K562 (cell line): ENCODE data around the gene GGT6.

ENCODE experiments used
- MCM3 ChIP-seq: fragments of 450-650 bp; IDR thresholded peaks from 2 replicates; pipeline ENCODE4 v1.6.1; 2016
- MTA2 ChIP-seq: fragments of 450-650 bp; IDR thresholded peaks from 2 replicates; pipeline ENCODE4 v1.6.1; 2016; ENCODE audit warnings: low read depth
- MTA3 ChIP-seq: fragments of 450-650 bp; formaldehyde crosslinking; IDR thresholded peaks from 2 replicates; pipeline ENCODE4 v1.6.1; 2017; ENCODE audit warnings: mild to moderate bottlenecking, borderline replicate concordance
- POLR2AphosphoS5 ChIP-seq: IDR thresholded peaks from 2 replicates; pipeline ENCODE4 v1.6.1; 2011; ENCODE audit warnings: mild to moderate bottlenecking, low read depth, low read length, moderate library complexity; ENCODE audit not compliant: control insufficient read depth, insufficient read depth
- TARDBP ChIP-seq: fragments of 450-650 bp; IDR thresholded peaks from 2 replicates; pipeline ENCODE4 v1.6.1; 2016
- TF ChIP-seq, protein P1 (sequence below): fragments of 200-800 bp; sonication (Bioruptor generic); IDR thresholded peaks from 2 replicates; pipeline ENCODE4 v1.6.1; 2017; ENCODE audit warnings: missing genetic modification characterization, missing compliant biosample characterization
- TF ChIP-seq, protein P2 (sequence below), 2 experiments: fragments of 450-650 bp in 1 of 2; sonication (generic) in 1 of 2; formaldehyde crosslinking in 1 of 2; IDR thresholded peaks; 2 replicates each; pipeline versions ENCODE4 v1.7.1 to v1.9.0; 2016 to 2022; ENCODE audit warnings: inconsistent platforms in 1 of 2, mild to moderate bottlenecking in 1 of 2, missing genetic modification reagents in 1 of 2
- TF ChIP-seq, protein P3 (sequence below), 3 experiments: IDR thresholded peaks in 2 of 3; conservative IDR thresholded peaks in 1 of 3; 2 replicates each; pipeline ENCODE4 v1.5.1; 2011 to 2012; ENCODE audit warnings: low read length in 3 of 3, mild to moderate bottlenecking in 3 of 3, control low read depth in 2 of 3, improper control_type of control experiment in 1 of 3, inconsistent platforms in 1 of 3, low read depth in 1 of 3, mixed read lengths in 1 of 3, moderate library complexity in 1 of 3; ENCODE audit not compliant: insufficient read depth in 2 of 3
- TF ChIP-seq, protein P4 (sequence below), 2 experiments: IDR thresholded peaks; 2 replicates each; pipeline ENCODE4 v1.6.1; 2012; ENCODE audit warnings: improper control_type of control experiment in 2 of 2, low read depth in 2 of 2, low read length in 2 of 2, borderline replicate concordance in 1 of 2

DNA sequence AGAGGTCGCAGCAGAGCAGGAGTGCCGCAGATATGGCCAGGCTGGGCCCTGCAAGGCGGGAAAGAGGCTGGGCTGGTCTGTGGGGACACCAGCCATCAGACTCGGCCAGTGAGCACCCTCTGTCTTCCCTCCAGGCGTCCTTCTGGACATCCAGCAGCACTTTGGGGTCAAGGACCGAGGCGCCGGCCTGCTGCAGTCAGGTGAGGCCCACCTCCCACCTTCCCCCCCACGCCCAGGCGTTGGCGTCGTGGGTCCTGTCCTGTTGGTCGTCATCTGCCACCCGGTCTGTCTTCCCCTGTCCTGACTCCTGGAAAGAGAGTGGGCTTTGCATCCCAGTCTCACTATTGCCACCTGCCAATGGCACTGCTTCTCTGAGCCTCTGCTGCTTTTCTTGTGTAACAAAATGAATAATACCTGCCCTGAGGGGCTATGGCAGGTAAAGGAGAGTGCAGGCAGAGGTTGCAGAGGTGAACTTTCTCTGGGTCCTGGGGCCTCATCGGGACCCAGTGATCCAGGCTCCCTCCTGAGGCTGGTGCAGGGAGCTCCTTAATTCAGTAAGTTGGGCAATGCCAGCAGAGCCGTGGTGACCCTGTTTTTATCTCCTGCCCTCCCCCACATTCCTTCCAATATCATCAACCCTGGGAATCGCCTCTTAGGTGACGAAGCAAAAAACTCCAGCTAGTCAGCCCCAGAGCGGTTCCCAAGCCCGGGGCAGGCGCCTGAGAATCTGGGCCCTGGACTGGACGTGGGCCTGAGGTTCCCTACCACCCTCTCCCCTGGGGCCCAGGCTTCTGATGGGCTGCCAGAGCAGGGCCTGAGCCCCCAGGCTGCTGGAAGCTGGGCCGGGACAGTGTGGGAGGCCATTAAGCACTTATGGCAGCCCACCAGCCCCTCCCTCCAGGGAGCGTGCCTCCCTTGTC is 47.0 kb downstream of the GGT6 start:
- TF ChIP-seq POLR2AphosphoS5 (no peak), MTA2 (no peak), MTA3 (no peak), TARDBP (no peak), MCM3 (no peak)
- TF ChIP-seq, protein P1, sequence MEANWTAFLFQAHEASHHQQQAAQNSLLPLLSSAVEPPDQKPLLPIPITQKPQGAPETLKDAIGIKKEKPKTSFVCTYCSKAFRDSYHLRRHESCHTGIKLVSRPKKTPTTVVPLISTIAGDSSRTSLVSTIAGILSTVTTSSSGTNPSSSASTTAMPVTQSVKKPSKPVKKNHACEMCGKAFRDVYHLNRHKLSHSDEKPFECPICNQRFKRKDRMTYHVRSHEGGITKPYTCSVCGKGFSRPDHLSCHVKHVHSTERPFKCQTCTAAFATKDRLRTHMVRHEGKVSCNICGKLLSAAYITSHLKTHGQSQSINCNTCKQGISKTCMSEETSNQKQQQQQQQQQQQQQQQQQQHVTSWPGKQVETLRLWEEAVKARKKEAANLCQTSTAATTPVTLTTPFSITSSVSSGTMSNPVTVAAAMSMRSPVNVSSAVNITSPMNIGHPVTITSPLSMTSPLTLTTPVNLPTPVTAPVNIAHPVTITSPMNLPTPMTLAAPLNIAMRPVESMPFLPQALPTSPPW (CRISPR knock-in tag): no peak
- TF ChIP-seq, protein P2, sequence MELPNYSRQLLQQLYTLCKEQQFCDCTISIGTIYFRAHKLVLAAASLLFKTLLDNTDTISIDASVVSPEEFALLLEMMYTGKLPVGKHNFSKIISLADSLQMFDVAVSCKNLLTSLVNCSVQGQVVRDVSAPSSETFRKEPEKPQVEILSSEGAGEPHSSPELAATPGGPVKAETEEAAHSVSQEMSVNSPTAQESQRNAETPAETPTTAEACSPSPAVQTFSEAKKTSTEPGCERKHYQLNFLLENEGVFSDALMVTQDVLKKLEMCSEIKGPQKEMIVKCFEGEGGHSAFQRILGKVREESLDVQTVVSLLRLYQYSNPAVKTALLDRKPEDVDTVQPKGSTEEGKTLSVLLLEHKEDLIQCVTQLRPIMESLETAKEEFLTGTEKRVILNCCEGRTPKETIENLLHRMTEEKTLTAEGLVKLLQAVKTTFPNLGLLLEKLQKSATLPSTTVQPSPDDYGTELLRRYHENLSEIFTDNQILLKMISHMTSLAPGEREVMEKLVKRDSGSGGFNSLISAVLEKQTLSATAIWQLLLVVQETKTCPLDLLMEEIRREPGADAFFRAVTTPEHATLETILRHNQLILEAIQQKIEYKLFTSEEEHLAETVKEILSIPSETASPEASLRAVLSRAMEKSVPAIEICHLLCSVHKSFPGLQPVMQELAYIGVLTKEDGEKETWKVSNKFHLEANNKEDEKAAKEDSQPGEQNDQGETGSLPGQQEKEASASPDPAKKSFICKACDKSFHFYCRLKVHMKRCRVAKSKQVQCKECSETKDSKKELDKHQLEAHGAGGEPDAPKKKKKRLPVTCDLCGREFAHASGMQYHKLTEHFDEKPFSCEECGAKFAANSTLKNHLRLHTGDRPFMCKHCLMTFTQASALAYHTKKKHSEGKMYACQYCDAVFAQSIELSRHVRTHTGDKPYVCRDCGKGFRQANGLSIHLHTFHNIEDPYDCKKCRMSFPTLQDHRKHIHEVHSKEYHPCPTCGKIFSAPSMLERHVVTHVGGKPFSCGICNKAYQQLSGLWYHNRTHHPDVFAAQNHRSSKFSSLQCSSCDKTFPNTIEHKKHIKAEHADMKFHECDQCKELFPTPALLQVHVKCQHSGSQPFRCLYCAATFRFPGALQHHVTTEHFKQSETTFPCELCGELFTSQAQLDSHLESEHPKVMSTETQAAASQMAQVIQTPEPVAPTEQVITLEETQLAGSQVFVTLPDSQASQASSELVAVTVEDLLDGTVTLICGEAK (IDR thresholded peaks at IDR 0.05): no peak
- TF ChIP-seq, protein P2 (CRISPR knock-in tag; IDR thresholded peaks at IDR 0.05): no peak
- TF ChIP-seq, protein P3, sequence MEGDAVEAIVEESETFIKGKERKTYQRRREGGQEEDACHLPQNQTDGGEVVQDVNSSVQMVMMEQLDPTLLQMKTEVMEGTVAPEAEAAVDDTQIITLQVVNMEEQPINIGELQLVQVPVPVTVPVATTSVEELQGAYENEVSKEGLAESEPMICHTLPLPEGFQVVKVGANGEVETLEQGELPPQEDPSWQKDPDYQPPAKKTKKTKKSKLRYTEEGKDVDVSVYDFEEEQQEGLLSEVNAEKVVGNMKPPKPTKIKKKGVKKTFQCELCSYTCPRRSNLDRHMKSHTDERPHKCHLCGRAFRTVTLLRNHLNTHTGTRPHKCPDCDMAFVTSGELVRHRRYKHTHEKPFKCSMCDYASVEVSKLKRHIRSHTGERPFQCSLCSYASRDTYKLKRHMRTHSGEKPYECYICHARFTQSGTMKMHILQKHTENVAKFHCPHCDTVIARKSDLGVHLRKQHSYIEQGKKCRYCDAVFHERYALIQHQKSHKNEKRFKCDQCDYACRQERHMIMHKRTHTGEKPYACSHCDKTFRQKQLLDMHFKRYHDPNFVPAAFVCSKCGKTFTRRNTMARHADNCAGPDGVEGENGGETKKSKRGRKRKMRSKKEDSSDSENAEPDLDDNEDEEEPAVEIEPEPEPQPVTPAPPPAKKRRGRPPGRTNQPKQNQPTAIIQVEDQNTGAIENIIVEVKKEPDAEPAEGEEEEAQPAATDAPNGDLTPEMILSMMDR (IDR thresholded peaks at IDR 0.05 in 2 of 3, conservative IDR thresholded peaks at IDR 0.05 in 1 of 3; ENCODE audit: insufficient read depth in 2 of 3, low read depth in 1 of 3, low read length in 3 of 3): no peak
- TF ChIP-seq, protein P4, sequence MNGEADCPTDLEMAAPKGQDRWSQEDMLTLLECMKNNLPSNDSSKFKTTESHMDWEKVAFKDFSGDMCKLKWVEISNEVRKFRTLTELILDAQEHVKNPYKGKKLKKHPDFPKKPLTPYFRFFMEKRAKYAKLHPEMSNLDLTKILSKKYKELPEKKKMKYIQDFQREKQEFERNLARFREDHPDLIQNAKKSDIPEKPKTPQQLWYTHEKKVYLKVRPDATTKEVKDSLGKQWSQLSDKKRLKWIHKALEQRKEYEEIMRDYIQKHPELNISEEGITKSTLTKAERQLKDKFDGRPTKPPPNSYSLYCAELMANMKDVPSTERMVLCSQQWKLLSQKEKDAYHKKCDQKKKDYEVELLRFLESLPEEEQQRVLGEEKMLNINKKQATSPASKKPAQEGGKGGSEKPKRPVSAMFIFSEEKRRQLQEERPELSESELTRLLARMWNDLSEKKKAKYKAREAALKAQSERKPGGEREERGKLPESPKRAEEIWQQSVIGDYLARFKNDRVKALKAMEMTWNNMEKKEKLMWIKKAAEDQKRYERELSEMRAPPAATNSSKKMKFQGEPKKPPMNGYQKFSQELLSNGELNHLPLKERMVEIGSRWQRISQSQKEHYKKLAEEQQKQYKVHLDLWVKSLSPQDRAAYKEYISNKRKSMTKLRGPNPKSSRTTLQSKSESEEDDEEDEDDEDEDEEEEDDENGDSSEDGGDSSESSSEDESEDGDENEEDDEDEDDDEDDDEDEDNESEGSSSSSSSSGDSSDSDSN (IDR thresholded peaks at IDR 0.05; ENCODE audit: borderline replicate concordance in 1 of 2, low read depth in 2 of 2, low read length in 2 of 2): no peak
